ENCODE data around the gene PCSK7. TPM values are rescaled to one million over a fixed set of nuclear protein-coding genes. Genes with fewer than 3 reads are reported as not detected.
"Not testable (repeated sequence)": the region's sequence is repeated elsewhere in the genome, so short reads cannot be mapped to it uniquely, and the experiment has no call there.

The PCSK7 gene
- 10 to 100 TPM; 27.8 to 61.9 (median 32.2) TPM for polyA plus RNA-seq (ENCODE audit: low read depth in 6 of 6)

DNA sequence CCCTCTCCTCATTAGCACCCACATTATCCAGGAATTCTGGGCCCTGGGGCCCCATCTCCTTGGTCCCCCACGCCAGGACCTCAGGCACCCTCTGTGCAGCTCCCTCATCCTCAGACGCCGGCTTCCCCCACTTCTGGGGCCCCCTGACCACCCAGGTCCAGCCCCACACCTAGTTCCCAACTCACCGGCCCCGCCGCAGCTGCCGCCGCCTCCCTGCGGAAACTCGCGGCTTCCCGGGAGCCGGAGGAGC, at the start of gene PCSK7:
TSS of gene PCSK7 (minus strand) at position 232 of the 250 bp plus-strand sequence. CDS start 2,229 bp downstream, outside the sequence.
- no peak for DNase-seq
- H3K27me3 Mint-ChIP-seq = no peaks in the 10 kb centered on the region
- peaks cover 11 to 18% of the 10 kb centered on the region in 2 donors for H3K36me3 Mint-ChIP-seq
- H3K9me3 Mint-ChIP-seq = no peaks in the 10 kb centered on the region
- ATAC-seq (ENCODE audit: low read depth in 2 of 2) = no peak
- H3K27ac Mint-ChIP-seq = peak within 1 kb of the TSS; percentile 98 to 100 (median 99)
- peak within 1 kb of the TSS; percentile 95 to 100 (median 99) for H3K4me3 Mint-ChIP-seq
- peaks cover 31 to 58% (median 53%) of the 10 kb centered on the region in 3 donors for H3K4me1 Mint-ChIP-seq

- DNase-seq (no peak), ATAC-seq (ENCODE audit: low read depth in 2 of 2) (no peak)
- Mint-ChIP-seq H3K4me3 (no peak overlapping the region), H3K9me3 (no peaks in the 10 kb centered on the region), H3K27me3 (no peaks in the 10 kb centered on the region), H3K4me1 (no peaks in the 10 kb centered on the region), H3K27ac (no peak overlapping the region), H3K36me3 (peaks cover 41 to 43% of the 10 kb centered on the region in 2 donors)
These were observed 49.3 kb upstream of the PCSK7 start for GRCh38 chr11:117281159-117281558.

- H3K27me3 Mint-ChIP-seq = no peaks in the 10 kb centered on the region
- H3K27ac Mint-ChIP-seq = peak overlapping the region in 2 of 6 donors; percentile 62 to 63
- H3K9me3 Mint-ChIP-seq = no peaks in the 10 kb centered on the region
- H3K4me3 Mint-ChIP-seq = no peak overlapping the region
- peaks cover 43 to 48% of the 10 kb centered on the region in 2 donors for H3K36me3 Mint-ChIP-seq
- ATAC-seq (ENCODE audit: low read depth in 2 of 2) = no peak
- DNase-seq = no peak
- peaks cover 4 to 9% (median 7%) of the 10 kb centered on the region in 3 donors for H3K4me1 Mint-ChIP-seq
These were observed 48.0 kb upstream of the PCSK7 start for GRCh38 chr11:117279711-117280376.

DNA sequence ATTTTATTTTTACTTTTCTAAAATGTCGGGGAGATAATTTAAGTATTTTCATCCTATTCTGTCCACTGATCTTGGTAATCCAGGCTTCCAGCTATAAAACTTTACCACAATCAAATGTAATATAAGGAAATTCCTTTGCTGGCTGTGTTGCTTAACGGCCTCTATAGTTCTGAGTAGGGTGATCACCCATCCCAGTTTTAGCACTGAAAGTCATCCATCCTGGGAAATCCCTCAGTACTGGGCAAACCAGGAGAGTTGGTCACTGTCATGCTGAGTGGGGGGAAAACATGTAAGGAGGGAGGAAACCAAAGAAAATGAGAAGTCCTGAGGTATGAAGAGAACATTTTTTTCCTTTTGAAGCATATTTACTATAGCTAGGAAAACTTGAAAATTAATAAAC, 46.5 kb upstream of the PCSK7 start:
- DNase-seq (no peak), ATAC-seq (ENCODE audit: low read depth in 2 of 2) (no peak)
- Mint-ChIP-seq H3K36me3 (peaks cover 39 to 43% of the 10 kb centered on the region in 2 donors), H3K27ac (peak overlapping the region in 1 of 6 donors; percentile 88), H3K4me1 (peaks cover 4 to 9% (median 7%) of the 10 kb centered on the region in 3 donors), H3K27me3 (no peaks in the 10 kb centered on the region), H3K4me3 (no peak overlapping the region), H3K9me3 (no peaks in the 10 kb centered on the region)

GRCh38 chr11:117273550-117274289, 41.8 kb upstream of the PCSK7 start:
- ATAC-seq (ENCODE audit: low read depth in 2 of 2) = no peak
- Mint-ChIP-seq H3K27ac (no peak overlapping the region), H3K9me3 (no peaks in the 10 kb centered on the region), H3K4me3 (peak overlapping the region in 1 of 8 donors; percentile 16), H3K27me3 (no peaks in the 10 kb centered on the region), H3K4me1 (peaks cover 7 to 9% (median 9%) of the 10 kb centered on the region in 3 donors), H3K36me3 (peaks cover 19 to 29% of the 10 kb centered on the region in 2 donors)
- DNase-seq = no peak

DNA sequence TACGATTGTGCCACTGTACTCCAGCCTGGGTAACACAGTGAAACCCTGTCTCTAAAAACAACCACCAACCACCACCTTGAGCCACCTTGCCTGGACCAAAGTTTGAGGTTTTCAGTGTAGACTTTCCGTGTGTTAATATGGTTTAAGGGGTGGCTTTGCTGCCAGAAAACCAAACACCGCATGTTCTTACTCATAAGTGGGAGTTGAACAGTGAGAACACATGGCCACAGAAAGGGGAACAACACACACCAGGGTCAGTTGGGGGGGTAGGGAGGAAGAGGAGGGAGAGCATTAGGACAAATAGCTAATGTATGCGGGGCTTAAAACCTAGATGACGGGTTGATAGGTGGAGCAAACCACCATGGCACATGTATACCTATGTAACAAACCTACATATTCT, 40.3 kb upstream of the PCSK7 start:
- not testable (repeated sequence) for H3K27me3 Mint-ChIP-seq; DNase-seq; H3K27ac Mint-ChIP-seq; H3K9me3 Mint-ChIP-seq; H3K4me3 Mint-ChIP-seq; H3K4me1 Mint-ChIP-seq; ATAC-seq (ENCODE audit: low read depth in 2 of 2)
- H3K36me3 Mint-ChIP-seq = peaks cover 19 to 33% of the 10 kb centered on the region in 2 donors

GRCh38 chr11:117271208-117271607, 39.3 kb upstream of the PCSK7 start:
- H3K36me3 Mint-ChIP-seq = peaks cover 19 to 42% of the 10 kb centered on the region in 2 donors
- no peaks in the 10 kb centered on the region for H3K27me3 Mint-ChIP-seq
- H3K9me3 Mint-ChIP-seq = no peaks in the 10 kb centered on the region
- ATAC-seq (ENCODE audit: low read depth in 2 of 2) (no peak), DNase-seq (no peak)
- H3K4me1 Mint-ChIP-seq = peaks cover 7 to 9% (median 9%) of the 10 kb centered on the region in 3 donors
- peak overlapping the region in 2 of 6 donors; percentile 80 to 85 for H3K27ac Mint-ChIP-seq
- H3K4me3 Mint-ChIP-seq = no peak overlapping the region

GRCh38 chr11:117269856-117270255, 38.0 kb upstream of the PCSK7 start:
- Mint-ChIP-seq H3K4me1 (peaks cover 0 to 5% (median 0%) of the 10 kb centered on the region in 3 donors), H3K36me3 (peaks cover 9 to 39% of the 10 kb centered on the region in 2 donors), H3K27ac (no peak overlapping the region), H3K9me3 (no peaks in the 10 kb centered on the region), H3K4me3 (no peak overlapping the region), H3K27me3 (no peaks in the 10 kb centered on the region)
- no peak for DNase-seq
- no peak for ATAC-seq (ENCODE audit: low read depth in 2 of 2)

DNA sequence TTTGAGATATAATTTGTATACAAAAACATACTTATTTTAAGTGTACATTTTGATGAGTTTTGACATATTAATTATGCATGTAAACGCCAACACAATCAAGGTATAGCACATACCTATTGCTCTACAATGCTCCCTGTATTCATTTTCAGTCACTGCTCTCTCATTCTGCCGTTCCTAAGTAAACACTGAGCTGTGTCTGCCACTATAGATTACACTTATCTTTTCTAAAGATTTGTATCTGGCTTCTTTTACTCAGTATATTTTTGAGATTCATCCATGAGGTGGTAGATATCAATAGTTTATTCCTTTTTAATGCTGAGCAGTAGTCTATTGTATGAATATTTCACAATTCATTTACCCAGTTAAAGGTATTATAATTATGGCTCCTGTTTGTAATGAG, 33.9 kb upstream of the PCSK7 start:
- peaks cover 0 to 32% of the 10 kb centered on the region in 2 donors for H3K36me3 Mint-ChIP-seq
- H3K4me1 Mint-ChIP-seq = no peaks in the 10 kb centered on the region
- H3K9me3 Mint-ChIP-seq = no peaks in the 10 kb centered on the region
- DNase-seq (no peak), ATAC-seq (ENCODE audit: low read depth in 2 of 2) (no peak)
- H3K4me3 Mint-ChIP-seq = no peak overlapping the region
- no peak overlapping the region for H3K27ac Mint-ChIP-seq
- no peaks in the 10 kb centered on the region for H3K27me3 Mint-ChIP-seq

DNA sequence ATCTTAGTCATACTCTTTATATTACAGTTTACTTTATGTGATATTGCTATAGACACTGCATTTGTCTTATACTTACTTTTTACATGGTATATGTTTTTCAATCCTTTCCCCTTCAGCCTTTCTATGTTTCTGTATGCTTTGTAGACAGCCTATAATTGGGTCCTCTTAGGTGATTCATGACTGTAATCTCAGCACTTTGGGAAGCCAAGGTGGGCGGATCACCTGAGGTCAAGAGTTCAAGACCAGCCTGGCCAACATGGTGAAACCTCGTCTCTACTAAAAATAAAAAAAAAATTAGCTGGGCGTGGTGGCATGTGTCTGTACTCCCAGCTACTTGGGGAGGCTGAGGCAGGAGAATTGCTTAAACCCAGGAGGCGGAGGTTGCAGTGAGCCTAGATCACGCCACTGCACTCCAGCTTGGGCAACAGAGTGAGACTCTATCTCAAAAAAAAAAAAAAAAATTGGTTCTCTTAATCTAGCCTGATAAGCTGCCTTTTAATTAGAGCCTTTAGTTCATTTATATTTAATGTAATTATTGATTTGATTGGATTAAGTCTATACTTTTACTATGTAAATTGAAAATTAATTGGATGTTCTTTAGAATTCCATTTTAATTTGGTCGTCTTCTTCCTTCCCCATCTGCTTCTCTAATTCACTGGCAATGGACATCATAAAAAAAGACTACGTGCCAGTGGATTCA, 32.9 kb upstream of the PCSK7 start:
- not testable (repeated sequence) for H3K27me3 Mint-ChIP-seq; H3K9me3 Mint-ChIP-seq; H3K4me3 Mint-ChIP-seq; H3K27ac Mint-ChIP-seq; ATAC-seq (ENCODE audit: low read depth in 2 of 2); DNase-seq; H3K4me1 Mint-ChIP-seq
- peaks cover 0 to 33% of the 10 kb centered on the region in 2 donors for H3K36me3 Mint-ChIP-seq

GRCh38 chr11:117259417-117259816, 27.5 kb upstream of the PCSK7 start:
- H3K36me3 Mint-ChIP-seq = peaks cover 15 to 20% of the 10 kb centered on the region in 2 donors
- no peak for ATAC-seq (ENCODE audit: low read depth in 2 of 2)
- no peak overlapping the region for H3K27ac Mint-ChIP-seq
- no peak for DNase-seq
- no peaks in the 10 kb centered on the region for H3K9me3 Mint-ChIP-seq
- H3K4me1 Mint-ChIP-seq = peaks cover 0 to 3% (median 0%) of the 10 kb centered on the region in 3 donors
- H3K4me3 Mint-ChIP-seq = no peak overlapping the region
- no peaks in the 10 kb centered on the region for H3K27me3 Mint-ChIP-seq

DNA sequence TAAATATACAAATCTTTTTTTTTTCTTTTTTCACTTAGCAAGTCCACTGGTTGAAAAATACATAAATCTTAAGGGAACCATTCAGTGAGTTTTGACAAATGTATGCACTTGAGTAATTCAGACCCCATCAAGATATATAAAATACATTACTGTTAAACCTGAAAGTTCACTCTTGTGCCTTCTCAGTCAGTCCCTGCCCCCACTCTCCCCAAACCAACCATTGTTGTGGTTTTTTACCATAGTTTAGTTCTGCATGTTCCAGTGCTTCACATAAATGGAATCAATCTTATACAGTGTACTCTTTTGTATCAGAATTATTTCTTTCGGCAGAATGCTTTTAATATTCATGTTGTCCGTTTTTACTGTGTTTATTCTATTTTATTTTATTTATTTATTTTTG, 26.7 kb upstream of the PCSK7 start:
- ATAC-seq (ENCODE audit: low read depth in 2 of 2) (no peak), DNase-seq (no peak)
- no peaks in the 10 kb centered on the region for H3K9me3 Mint-ChIP-seq
- H3K27me3 Mint-ChIP-seq = no peaks in the 10 kb centered on the region
- H3K4me3 Mint-ChIP-seq = no peak overlapping the region
- H3K36me3 Mint-ChIP-seq = peaks cover 15 to 19% of the 10 kb centered on the region in 2 donors
- no peak overlapping the region for H3K27ac Mint-ChIP-seq
- peaks cover 0 to 3% (median 0%) of the 10 kb centered on the region in 3 donors for H3K4me1 Mint-ChIP-seq

- Mint-ChIP-seq H3K4me1 (peaks cover 0 to 4% (median 0%) of the 10 kb centered on the region in 3 donors), H3K36me3 (peaks cover 19 to 21% of the 10 kb centered on the region in 2 donors), H3K27me3 (no peaks in the 10 kb centered on the region), H3K27ac (no peak overlapping the region), H3K9me3 (no peaks in the 10 kb centered on the region), H3K4me3 (no peak overlapping the region)
- DNase-seq (no peak), ATAC-seq (ENCODE audit: low read depth in 2 of 2) (no peak)
These were observed 24.7 kb upstream of the PCSK7 start for GRCh38 chr11:117256573-117256972.

Measured in naive B cell (primary cell).